Measurements from ENCODE around the gene VPS51.
A peak's percentile ranks its signal among the peaks of the same experiment; 100 is the strongest.

Gene VPS51

DNA sequence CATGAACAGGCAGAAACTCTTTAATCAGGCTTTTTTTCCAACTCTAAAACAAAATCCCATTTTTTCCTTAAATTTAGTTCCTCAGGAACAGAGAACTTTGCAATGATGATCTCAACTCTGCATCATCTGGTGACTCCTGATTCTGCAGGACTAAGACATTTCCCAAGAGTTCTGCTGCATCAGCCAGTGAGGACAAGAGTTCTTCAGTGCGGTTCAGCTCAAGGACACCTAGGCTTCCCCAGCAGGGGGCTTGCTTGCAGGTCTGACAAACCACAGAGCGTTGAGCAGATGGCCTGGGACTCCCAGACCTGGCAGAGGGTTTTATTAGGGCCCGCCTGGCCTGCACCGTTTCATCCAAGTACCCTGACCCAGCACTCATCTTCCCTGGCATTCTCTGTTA, 18.6 kb upstream of the VPS51 start:
- peak; percentile 75 for DNase-seq

DNA sequence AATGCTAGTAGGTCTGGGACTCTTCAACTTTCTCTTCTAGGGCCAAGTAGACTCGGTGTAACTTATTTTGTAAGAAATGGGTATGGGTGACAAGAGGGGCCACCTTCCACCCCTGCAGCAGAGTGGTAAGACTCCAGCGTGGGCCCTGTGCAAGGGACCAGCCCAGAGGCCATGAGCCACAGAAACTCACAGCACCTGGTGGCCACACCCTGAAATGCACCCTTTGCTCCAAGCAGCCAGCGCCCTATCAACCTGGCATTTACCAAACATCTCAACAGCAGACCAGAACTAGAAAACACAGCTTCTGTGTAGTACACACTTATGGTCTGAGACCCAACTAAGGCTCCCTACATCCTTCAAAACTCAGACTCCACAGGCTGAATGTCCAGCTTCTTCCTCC, 17.9 kb upstream of the VPS51 start:
- DNase-seq = peak; percentile 44

DNA sequence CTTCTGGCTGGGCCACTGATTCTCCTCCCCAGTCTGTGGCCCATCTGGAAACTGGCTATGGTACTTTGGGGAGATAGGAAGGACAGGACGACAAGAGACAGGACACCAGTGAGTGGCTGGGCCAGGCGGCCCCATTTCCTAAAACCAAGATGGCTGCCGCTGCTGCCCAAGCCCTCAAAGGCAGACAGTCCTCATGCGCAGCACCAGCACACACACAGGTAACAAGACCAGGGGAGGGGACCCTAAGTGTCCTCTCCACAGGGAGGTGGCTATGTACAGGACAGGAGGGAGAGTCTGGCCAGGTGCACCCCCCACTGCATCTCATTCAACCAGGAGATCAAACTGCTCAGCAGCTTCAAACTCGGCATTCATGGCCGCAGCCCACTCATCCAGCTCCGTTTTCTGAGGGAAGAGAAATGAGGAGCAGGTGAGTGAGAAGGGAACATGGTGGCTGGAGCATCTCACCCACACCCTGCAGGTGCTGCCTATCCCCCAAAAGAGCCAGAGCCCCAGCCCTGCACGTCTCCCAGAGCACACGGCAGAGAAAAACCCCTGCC, 17.1 kb upstream of the VPS51 start:
- DNase-seq = no peak

DNA sequence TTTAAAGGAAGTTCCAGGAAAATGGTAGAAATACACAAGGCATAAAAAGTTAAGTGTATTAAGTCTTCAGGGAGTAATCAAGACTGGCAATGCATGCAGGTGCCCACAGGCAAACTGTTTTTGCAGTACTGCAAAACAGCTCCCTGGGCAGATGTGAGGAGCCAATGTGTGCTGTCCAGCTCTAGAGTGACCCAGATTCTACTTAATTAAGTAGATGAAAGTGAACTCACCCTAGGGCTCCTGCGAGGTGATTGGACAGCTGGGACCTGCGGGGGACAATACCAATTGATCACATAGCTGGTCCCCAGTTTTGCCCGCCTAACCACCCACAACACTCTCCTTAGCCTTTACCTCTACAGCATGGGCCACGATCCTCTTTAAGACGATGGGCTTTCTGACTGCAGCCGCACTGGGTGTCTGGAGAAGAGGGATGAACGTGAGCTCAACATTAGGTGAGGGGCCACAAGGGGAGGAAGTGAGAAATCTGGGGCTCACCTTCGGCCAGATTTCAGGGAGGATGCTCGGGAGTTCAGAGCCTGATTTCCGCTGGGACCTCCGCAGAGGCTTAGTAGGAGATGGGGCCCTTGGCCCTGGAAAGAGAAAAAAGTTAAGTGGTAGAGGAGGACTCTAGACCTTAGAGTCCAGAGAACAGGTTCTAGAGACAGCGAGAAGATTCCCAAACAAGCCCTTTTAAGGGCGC, 12.7 kb upstream of the VPS51 start:
- no peak for DNase-seq

DNA sequence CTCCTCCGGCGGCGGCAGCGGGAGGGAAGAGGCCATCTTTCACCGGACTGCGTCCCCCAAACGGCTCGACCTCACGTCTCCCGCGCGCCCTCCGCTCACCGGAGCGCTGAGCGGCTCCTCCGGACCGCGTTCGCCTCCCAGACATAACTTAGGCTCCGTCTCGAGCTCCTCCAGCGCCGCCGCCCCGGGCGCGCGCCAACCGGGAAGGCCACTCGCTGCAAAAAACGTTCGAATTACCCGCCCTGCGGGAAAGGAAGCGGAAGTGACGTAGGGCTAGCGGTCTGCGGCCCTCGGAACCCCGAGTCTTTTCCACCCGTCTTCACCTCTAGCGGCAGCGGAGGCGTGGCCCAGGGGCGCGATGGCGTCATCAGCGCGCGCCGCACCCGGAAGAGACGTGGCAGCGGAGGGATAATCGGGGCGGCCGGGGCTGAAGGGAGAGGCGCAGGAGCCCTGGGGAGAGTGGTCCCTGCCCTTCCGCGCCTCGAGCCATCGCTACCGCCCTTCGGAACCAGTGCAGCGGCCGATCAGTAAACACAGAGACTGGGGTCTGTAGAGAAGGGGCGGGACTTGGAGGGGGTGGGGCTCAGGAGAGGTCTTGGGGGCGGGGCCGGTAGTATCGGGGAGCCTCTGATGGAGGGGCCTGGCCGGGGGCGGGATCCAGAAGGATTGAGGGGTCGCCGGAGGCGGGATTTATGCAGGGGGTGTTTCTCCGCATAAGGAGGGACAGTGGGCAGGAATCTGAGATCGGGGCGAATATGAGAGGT, 12.0 kb upstream of the VPS51 start, which contains the start of the genes CDCA5 and ZFPL1:
CDCA5 (minus strand) TSS at position 207 of the 764 bp plus-strand sequence; CDS start at position 145, 62 bp downstream.
ZFPL1 (plus strand) TSS at position 389 of the 764 bp plus-strand sequence. CDS start 477 bp downstream, outside the sequence.
- peak; percentile 97 for DNase-seq

DNA sequence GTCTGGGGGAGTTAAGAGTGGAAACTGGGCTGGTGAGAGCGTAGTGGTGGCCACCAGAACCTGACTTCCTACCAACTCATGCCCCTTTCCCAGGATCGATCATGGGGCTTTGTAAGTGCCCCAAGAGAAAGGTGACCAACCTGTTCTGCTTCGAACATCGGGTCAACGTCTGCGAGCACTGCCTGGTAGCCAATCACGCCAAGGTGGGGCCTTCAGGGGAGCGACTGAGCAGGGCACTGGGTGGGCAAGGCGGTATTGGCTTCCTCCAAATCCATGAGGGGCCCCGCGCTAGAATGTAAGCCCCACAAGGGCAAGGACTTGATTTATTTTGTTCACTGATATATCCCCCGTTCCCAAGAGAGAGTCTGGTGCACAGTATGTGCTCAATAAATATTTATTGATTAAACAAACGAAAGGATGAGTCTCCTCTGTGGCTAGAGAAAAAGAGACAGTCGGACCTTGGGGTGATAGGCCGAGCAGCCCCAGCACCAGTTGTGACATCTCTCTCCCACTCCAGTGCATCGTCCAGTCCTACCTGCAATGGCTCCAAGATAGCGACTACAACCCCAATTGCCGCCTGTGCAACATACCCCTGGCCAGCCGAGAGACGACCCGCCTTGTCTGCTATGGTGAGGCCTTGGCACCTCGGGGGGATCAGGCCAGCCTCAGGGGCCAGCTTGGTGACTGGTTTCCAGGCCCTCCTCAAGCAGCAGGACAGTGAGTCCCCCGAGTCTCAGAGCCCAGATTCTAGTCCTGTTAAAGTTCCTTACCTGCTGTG, 11.2 kb upstream of the VPS51 start:
- no peak for DNase-seq

DNA sequence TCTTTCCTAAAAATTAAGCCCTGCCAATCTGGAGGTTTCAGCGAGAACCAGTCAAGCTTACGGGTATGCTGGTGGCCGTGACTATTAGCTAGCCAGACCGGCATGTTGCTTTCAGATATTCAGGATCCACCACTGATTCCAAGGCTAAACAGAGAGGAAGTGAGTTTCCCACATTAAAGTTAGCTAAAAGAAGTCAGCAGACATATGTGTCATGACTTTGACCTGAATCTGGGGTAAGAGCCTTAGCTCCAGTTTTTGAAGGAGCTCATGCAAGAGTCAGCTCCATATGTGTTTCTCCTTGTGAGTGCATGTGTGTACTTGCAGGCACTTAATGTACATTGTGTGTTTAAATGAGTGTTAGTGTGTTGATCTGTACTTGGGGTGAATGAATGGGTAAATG, 10.6 kb upstream of the VPS51 start:
- no peak for DNase-seq

DNA sequence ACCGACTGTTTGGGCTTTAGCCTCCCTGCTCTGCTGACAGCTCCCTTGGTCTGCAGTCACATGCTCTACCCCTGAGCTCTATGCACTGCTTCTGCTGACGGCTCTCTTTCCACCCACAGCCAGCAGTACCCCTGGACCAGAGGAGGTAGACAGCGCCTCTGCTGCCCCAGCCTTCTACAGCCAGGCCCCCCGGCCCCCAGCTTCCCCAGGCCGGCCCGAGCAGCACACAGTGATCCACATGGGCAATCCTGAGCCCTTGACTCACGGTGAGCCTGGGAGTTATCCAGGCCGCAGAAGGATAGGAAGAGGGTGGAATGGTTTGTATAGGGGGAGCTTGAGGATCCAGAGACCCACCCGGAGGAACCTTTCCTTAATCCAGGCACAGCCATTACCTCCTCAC, 9.2 kb upstream of the VPS51 start:
- DNase-seq = no peak

DNA sequence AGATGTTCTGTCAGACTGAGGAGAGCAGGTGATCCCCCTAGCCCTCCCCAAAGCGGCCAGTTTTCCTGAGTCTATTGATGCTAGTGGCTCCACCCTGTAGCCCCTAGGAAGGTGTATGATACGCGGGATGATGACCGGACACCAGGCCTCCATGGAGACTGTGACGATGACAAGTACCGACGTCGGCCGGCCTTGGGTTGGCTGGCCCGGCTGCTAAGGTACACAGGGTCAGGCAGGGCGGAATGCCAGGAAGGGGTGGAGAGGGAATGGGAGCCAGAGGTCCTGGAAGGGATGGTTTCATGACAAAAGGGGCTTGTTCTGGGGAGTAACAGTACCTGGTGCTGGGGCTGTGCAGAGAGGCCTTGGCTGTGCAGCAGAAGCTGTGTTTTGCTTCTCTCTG, 8.8 kb upstream of the VPS51 start:
- no peak for DNase-seq

DNA sequence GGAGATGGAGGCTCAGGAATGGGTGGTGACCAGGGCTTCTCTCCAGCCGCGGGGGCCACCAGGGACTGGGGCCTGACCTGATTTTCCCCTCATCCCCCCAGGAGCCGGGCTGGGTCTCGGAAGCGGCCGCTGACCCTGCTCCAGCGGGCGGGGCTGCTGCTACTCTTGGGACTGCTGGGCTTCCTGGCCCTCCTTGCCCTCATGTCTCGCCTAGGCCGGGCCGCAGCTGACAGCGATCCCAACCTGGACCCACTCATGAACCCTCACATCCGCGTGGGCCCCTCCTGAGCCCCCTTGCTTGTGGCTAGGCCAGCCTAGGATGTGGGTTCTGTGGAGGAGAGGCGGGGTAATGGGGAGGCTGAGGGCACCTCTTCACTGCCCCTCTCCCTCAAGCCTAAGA, 8.2 kb upstream of the VPS51 start:
- DNase-seq = no peak

DNA sequence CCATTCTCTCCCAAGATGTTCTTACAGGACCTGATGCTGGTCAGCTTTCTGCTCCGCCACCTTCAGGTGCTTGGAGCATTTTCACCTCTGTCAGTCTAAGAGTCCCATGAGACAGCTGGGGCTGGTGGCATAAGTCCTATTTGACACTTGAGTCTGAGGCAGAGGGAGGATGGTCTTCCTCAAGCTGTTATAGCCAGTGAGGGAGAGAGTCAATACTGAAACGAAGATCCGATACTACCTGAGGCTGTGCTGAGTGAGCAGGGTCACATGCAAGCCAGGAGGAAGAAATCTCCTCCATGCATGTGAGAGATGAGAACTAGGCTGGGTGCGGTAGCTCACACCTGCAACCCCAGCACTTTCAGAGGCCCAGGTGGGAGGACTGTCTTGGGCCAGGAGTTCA, 6.4 kb upstream of the VPS51 start:
- DNase-seq = no peak

DNA sequence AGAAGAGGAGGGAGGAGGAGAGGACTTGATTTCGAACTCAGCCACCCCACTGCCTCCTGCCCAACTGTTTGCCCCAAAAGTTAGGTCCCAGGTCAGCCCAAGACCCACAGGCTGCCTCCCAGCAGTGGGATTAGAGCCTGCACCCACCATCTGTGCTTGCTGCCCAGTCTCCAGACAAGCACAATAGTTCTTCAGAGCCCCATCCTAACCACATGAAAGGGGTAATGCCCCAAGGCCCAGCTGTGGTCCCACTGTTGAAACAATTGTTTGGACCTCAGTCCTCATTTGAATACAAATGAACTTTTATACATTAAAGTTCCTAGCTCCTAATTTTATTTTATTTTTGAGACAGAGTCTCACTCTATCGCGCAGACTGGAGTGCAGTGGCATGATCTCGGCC, 5.4 kb upstream of the VPS51 start:
- DNase-seq = no peak

DNA sequence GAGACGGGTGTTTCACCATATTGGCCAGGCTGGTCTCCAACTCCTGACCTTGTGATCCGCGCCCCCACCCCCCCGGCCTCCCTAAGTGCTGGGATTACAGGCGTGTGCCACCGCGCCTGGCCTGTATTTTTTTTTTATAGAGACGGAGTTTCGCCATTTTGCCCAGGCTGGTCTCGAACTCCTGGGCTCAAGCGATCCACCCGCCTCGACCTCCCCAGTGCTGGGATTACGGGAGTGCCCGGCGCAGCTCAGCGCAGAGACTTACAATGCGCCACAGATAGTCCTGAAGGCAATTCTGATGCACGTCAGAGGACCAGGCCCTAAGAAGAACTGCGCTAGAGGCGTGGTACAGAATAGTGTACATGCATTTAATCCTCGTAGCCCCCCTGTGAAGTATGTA, 587 bp upstream of the VPS51 start:
- DNase-seq = no peak

DNA sequence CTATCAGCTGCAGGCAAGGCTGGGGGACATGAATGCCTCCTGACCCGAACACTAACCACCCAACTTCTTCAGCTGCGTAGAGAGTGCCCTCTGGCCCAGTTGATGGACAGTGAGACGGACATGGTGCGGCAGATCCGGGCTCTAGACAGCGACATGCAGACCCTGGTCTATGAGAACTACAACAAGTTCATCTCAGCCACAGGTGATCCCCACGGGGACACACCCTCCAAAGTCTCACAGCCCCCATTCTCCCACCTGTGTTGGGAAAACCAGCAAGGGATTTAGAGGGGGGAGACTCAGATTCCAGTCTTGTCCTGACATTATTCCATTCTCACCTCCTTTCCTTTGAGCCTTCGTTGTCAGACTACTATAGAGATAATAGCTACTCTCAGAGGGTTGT, 912 bp downstream of the VPS51 start:
- no peak for DNase-seq

DNA sequence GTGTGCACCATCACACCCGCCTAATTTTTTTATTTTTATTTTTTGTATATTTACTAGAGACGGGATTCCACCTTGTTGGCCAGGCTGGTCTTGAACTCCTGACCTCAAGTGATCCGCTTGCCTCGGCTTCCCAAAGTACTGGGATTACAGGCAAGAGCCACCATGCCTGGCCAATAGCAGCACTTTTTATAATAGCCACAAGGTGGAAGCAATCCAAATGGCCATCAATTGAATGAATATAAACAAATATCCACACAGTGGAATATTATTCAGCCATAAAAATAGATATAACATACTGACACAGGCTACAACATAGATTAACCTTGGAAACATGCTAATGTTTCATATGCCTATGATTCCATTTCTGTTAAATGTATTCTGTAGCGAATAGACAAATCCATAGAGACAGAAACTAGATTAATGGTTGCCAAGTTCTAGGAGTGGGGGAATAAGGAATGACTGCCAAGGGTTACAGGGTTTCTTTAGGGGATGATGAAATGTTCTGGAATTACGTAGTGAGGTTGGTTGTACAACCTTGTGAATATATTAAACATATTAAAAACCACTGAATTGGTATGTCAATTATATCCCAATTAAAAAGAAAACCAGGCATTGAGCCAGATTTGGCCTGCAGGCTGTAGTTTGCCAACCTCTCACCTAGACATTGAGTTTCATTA, 4.8 kb downstream of the VPS51 start:
- DNase-seq = no peak

DNA sequence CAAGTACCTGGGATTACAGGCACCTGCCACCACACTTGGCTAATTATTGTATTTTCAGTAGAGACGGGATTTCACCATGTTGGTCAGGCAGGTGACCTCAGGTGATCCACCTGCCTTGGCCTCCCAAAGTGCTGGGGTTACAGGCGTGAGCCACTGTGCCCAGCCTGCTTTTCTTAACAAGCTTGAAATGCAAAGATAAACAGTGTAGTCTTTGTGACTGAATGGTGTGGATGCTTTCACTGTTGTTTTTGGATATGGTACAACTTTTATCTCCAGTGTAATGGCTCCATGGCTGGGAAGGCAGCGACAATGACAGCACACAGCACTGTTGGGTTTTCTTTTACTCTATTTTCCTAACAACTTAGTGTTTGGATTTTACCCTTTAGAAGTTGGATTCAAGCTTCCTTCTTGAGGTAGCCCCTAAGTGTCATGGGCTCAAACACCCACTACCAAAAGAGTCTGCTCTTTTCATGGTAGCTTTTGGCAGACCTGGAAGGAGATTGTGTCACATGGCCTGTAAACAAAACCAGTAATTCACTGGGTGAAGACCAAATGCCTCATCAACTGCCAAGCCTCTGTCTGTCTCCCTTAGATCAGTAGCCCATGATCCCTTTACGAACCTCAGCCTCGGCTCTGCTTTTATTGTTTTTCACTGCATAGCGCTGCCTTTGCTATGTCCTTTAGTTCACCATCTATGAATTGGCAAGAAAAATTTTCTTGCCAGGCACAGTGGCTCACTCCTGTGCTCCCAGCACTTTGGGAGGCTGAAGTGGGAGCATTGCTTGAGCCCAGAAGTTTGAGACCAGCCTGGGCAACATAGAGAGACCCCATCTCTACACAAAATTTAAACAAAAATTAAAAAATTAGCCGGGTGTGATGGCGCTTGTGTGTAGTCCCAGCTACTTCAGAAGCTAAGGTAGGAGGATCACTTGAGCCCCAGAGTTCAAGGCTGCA, 6.4 kb downstream of the VPS51 start:
- DNase-seq = no peak

DNA sequence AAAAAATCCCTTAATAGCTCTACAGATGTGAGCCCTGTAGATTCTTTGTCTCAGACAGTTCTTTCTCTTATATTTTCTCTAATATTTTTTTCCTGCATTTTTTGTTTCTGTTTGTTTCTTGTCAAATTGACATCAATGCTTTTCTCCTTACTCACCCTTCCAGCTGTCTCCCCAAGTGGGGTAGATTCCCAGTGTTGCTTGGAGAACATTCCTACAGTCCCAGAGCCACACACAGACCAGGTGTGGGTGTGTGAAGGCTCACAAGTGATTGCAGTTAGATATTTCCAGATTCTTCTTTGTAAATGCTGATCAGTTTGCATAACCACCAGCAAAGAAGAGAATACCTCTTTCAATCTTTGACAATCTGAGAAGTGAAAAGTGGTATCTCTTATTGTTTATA, 7.5 kb downstream of the VPS51 start:
- DNase-seq = no peak

DNA sequence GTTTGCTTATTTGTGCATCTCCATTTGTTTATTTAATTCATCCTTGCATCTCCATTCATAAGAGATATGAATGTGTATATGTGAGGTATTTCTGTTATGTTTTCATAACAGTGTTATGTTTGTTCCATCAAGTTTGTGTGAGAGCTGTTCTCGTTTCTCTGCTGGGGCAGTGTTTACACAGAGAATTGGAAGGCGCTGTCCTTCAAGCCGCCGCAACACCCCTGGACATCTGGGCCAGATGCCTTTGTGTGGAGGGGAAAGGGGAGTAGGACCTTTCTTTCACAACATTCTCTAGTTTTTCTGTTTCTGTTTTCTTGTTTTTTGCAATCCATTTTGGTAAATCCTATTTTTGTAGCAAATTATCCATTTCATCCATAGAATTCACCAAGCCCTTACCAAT, 8.6 kb downstream of the VPS51 start:
- no peak for DNase-seq

DNA sequence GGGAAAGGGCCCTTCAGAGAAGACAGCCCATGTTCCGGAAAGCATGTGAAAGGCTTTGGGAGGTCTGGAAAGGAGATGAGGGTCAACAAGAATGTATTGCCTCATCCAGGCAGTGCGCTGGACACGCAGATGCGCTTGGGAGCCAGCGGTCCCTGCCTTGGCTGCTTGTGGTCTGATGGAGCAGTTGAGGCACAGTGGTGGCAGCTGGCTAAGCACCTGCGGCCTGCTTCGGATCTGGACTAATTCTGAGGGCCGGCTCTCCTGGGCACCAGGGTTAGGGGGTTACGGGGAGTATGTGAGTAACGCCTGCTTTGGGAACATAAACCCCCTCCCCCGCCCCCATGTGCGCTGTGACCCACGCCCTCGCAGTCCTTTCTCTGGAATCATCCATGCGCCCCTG, 11.1 kb downstream of the VPS51 start:
- DNase-seq = no peak

DNA sequence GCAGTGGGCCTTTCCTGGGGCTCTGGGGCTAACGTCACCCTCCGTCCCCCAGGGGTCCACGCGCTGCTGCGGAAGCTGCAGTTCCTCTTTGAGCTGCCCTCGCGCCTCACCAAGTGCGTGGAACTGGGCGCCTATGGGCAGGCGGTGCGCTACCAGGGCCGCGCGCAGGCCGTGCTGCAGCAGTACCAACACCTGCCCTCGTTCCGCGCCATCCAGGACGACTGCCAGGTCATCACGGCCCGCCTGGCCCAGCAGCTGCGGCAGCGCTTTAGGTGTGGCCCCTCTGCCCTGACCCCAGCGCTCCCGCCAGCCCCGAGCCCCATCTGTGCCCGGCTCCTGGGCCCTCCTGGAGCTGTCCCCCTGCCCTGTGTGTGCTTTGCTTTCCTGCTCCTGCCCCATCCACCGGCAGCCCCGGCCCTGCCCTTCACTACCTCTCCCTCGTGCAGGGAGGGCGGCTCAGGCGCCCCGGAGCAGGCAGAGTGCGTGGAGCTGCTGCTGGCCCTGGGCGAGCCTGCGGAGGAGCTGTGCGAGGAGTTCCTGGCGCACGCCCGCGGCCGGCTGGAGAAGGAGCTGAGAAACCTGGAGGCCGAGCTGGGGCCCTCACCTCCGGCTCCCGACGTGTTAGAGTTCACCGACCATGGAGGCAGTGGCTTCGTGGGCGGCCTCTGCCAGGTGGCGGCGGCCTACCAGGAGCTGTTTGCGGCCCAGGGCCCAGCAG, 11.9 kb downstream of the VPS51 start:
- no peak for DNase-seq

Data from NCI-H2171 treated with DMSO at 0.1 percent for 48 hours (cell line).